ENCODE measurements around the gene ZNF333.
"Not testable (repeated sequence)": the region's sequence is repeated elsewhere in the genome, so short reads cannot be mapped to it uniquely, and the experiment has no call there.

ZNF333 gene

DNA sequence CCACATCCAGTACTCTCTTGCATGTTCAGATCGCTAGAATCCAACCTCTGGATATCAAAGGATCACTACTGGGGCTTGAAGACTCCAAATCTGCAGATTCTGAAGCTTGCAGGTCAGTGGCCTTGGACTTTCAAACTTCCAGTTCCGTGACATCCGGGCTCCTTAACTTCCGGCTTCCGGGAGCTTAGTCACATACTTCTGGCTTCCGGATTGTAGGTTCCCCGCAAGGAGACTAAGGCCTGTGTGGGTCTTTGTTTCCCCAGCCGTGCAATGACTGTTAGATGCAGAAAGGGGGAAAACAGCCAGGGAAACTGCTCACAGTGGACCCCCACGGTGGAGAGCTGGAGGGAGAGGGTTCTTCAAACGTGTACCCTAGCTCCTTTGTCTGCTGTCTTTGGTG, 41.4 kb downstream of the ZNF333 start:
- Mint-ChIP-seq H3K27me3 (peaks cover 9% of the 10 kb centered on the region), H3K27ac (no peak overlapping the region), H3K36me3 (peaks cover 5% of the 10 kb centered on the region), H3K4me1 (no peaks in the 10 kb centered on the region), H3K4me3 (no peak overlapping the region), H3K9me3 (peaks cover 19% of the 10 kb centered on the region)
- ATAC-seq = no peak

DNA sequence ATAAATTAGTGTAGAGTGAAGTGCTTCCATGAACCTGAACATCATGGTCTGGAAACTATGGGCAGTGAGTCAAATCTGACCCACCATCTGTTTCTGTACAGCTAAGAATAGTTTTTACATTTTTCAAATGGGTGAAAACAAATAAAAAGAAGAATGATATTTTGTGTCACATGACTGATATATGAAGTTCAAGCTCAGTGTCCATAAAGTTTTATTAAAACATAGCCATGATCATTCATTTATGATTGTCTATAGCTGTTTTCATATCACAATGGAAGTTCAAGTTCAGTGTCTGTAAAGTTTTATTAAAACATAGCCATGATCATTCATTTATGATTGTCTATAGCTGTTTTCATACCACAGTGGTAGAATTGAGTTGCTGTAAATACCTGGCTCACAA, 42.7 kb downstream of the ZNF333 start:
- ATAC-seq = no peak
- no peak overlapping the region for H3K27ac Mint-ChIP-seq
- peaks cover 13% of the 10 kb centered on the region for H3K9me3 Mint-ChIP-seq
- H3K4me1 Mint-ChIP-seq = no peaks in the 10 kb centered on the region
- peaks cover 9% of the 10 kb centered on the region for H3K27me3 Mint-ChIP-seq
- no peak overlapping the region for H3K4me3 Mint-ChIP-seq
- no peaks in the 10 kb centered on the region for H3K36me3 Mint-ChIP-seq

DNA sequence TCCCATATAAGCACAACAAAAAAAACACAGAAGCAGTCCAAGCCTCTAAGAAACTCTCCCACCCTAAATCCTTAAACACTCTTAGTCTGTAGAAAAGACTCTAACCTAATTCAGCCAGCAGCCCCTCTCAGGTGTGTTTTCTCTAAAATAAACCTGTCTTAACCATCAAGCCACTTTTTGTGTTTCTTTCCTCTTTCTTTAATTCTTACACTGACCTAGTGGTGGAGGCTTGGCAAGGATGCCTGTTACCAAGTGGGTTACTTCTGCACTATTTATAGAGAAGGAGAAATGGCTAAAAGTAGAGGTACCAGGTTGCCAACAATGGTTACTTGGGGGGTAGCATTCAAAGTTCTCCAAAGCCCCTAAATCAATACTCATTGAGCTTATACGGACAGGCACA, 43.7 kb downstream of the ZNF333 start:
- ATAC-seq = no peak
- Mint-ChIP-seq H3K27me3 (peaks cover 9% of the 10 kb centered on the region), H3K4me3 (no peak overlapping the region), H3K36me3 (no peaks in the 10 kb centered on the region), H3K4me1 (no peaks in the 10 kb centered on the region), H3K9me3 (peaks cover 13% of the 10 kb centered on the region), H3K27ac (no peak overlapping the region)

DNA sequence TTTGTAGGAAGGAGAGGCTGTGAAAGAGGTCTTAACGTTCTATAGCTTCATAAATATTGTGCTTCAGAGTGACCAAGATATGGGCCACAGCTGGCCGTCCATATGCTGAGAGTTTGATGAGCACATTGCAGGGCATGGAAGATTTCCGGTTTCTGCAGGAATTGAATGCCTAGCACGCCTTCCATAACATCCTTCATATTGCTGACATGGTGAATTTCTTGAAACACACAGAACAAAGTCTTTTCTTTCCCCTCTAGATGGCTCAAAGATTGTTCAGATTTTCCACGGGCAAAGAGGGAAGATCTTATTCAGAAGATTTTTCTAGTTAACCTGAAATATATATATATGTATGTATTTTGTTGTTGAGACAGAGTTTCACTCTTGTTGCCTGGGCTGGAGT, 46.1 kb downstream of the ZNF333 start:
- Mint-ChIP-seq H3K36me3 (no peaks in the 10 kb centered on the region), H3K4me1 (no peaks in the 10 kb centered on the region), H3K27me3 (no peaks in the 10 kb centered on the region), H3K9me3 (peaks cover 2% of the 10 kb centered on the region), H3K27ac (no peak overlapping the region), H3K4me3 (no peak overlapping the region)
- ATAC-seq = no peak

DNA sequence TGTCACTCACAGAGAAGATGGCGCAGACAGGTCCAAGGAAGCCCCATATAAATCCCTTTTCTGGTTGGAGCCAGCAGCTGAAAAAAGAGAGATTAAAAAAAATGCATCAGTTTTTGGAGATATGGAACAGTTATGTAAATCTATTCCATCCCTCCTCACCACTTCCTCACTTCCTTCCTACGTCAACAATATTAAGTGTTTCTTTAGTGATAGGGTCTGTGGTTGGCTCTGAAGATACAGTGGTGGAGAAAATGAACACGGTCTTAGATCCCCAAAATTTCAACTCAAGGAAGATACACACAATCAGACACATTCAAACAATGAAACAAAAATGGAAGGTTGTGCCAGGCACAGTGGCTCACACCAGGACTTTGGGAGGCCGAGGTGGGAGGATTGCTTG, 57.0 kb downstream of the ZNF333 start:
- H3K4me3 Mint-ChIP-seq = no peak overlapping the region
- no peak overlapping the region for H3K27ac Mint-ChIP-seq
- H3K36me3 Mint-ChIP-seq = peaks cover 17% of the 10 kb centered on the region
- H3K9me3 Mint-ChIP-seq = peaks cover 3% of the 10 kb centered on the region
- no peak for ATAC-seq
- no peaks in the 10 kb centered on the region for H3K27me3 Mint-ChIP-seq
- H3K4me1 Mint-ChIP-seq = no peaks in the 10 kb centered on the region

DNA sequence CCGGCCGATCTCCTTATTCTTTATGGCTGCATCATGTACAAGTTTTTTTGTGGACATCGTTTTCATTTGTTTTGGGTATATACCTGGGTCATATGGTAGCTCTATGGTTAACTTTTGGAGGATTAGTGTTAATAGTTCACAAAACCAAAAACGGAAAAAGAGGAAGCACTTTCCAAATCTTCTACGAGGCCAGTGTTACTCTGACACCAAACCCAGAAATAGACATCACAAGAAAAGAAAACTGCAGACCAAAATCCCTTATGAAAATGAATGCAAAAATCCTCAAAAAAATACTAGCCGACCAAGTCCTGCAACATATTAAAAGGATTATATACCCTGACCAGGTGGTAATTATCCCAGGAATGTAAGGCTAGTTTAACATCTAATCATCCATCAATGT, 58.8 kb downstream of the ZNF333 start:
- Mint-ChIP-seq H3K27me3 (no peaks in the 10 kb centered on the region), H3K4me1 (no peaks in the 10 kb centered on the region), H3K27ac (no peak overlapping the region), H3K9me3 (peaks cover 3% of the 10 kb centered on the region), H3K4me3 (no peak overlapping the region), H3K36me3 (peaks cover 13% of the 10 kb centered on the region)
- ATAC-seq = no peak

DNA sequence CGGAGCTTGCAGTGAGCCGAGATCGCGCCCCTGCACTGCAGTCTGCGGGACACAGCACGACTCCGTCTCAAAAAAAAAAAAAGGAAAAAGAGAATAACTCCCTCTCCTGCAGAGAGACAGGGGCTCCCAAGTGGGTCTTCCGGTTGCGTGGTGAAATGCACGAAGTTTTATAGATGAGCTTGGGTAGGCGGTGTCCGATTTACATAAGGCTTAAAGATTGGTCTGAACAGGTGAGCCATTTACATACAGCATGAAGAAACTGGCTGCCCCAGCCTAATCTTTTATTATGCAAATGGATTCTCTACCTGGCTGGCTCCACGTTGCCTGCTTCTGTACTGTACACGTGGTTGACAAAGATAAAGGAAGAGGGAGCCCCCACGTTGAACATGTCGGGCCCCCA, 69.0 kb downstream of the ZNF333 start:
- Mint-ChIP-seq H3K9me3 (peaks cover 7% of the 10 kb centered on the region), H3K27ac (no peak overlapping the region), H3K4me1 (no peaks in the 10 kb centered on the region), H3K36me3 (peaks cover 6% of the 10 kb centered on the region), H3K27me3 (peaks cover 7% of the 10 kb centered on the region), H3K4me3 (no peak overlapping the region)
- ATAC-seq = no peak

DNA sequence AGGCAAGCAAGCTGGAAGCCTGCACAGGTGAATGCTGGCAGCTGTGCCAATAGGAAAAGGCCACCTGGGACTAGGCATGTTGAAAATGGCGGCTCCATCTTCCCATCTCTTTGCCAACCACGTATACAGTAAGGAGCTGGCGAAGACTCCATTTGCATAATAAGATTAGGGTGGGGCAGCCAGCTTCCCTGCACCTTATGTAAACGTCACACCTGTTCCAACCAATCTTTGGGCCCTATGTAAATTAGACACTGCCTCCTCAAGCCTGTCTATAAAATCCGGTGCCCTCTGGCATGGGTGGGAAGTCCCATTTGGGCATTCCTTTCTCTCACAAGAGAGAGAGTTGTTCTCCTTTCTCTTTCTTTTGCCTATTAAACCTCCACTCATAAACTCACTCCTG, 71.8 kb downstream of the ZNF333 start:
- H3K27ac Mint-ChIP-seq = no peak overlapping the region
- H3K27me3 Mint-ChIP-seq = peaks cover 35% of the 10 kb centered on the region
- no peak overlapping the region for H3K4me3 Mint-ChIP-seq

DNA sequence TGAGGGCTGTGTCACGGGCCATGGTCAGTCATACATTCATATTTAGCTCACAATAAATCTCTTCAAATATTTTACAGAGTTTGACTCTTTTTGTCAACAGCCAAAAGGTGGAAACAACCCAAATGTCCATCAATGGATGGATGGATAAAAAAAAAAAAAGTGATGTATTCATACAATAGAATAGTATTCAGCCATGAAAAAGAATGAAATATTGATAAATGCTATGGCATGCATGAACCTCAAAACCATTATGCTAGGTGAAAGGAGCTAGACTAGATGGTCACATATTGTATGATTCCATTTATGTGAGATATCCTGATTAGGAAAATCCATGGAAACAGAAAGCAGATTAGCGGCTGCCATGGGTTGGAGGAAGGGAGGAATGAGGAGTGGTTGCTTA, 72.3 kb downstream of the ZNF333 start:
- H3K4me1 Mint-ChIP-seq = no peaks in the 10 kb centered on the region
- no peak overlapping the region for H3K4me3 Mint-ChIP-seq
- ATAC-seq = no peak
- H3K27ac Mint-ChIP-seq = no peak overlapping the region
- peaks cover 9% of the 10 kb centered on the region for H3K9me3 Mint-ChIP-seq
- H3K36me3 Mint-ChIP-seq = peaks cover 20% of the 10 kb centered on the region
- peaks cover 40% of the 10 kb centered on the region for H3K27me3 Mint-ChIP-seq

More for the DNA sequence above, 71.8 kb downstream of the ZNF333 start:
- Mint-ChIP-seq H3K4me1 (no peaks in the 10 kb centered on the region), H3K36me3 (peaks cover 20% of the 10 kb centered on the region), H3K9me3 (peaks cover 9% of the 10 kb centered on the region)
- ATAC-seq = no peak

DNA sequence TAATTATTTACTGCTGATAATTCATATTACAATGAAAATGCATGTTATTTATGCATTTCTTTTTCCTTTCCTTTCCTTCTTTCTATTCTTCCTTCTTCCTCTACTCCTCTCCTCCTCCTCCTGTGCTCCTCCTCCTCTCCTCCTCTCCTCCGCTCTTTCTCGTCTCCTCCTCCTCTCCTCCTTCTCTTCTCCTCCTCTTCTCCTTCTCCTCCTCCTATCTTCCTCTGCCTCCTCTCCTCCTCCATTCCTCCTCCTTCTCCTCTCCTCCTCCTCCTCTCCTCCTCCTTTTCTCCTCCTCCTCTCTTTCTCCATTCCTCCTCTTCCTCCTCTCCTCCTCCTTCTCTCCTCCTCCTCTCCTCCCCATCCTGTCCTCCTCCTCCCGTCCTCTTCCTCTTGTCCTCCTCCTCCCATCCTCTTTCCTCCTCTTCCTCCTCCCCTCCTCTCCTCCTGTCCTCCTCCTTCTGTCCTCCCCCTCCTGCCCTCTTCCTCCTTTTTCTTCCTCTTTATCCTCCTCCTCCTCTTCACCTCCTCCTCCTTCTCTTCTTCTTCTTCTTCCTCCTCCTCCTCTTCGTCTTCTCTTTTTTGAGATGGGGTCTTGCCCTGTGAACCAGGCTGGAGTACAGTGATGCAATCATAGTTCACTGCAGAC, 73.8 kb downstream of the ZNF333 start:
- Mint-ChIP-seq H3K36me3 (peaks cover 20% of the 10 kb centered on the region), H3K27me3 (peaks cover 55% of the 10 kb centered on the region), H3K4me1 (no peaks in the 10 kb centered on the region), H3K27ac (no peak overlapping the region), H3K4me3 (no peak overlapping the region), H3K9me3 (peaks cover 9% of the 10 kb centered on the region)
- no peak for ATAC-seq

DNA sequence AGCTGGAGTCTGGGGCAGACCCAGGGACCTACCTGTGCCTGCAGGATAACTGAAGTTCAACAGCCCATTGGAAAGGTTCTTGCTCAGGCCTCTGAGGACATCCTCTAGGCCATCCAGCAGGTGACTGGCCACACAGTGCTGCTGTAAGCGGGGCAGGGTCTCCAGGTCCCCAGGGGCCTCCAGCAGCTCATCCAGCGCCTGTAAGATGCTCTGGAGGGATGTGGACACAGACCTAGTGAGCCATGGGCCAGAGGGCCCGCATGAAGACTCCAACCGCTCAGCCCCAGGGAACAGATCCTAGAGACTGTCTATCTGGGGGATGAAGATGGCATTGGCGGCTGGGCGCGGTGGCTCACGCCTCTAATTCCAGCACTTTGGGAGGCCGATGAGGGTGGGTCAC, 74.6 kb downstream of the ZNF333 start:
- peaks cover 20% of the 10 kb centered on the region for H3K36me3 Mint-ChIP-seq
- H3K27me3 Mint-ChIP-seq = peaks cover 63% of the 10 kb centered on the region
- ATAC-seq = no peak
- H3K4me3 Mint-ChIP-seq = no peak overlapping the region
- H3K4me1 Mint-ChIP-seq = no peaks in the 10 kb centered on the region
- H3K27ac Mint-ChIP-seq = no peak overlapping the region
- peaks cover 9% of the 10 kb centered on the region for H3K9me3 Mint-ChIP-seq

DNA sequence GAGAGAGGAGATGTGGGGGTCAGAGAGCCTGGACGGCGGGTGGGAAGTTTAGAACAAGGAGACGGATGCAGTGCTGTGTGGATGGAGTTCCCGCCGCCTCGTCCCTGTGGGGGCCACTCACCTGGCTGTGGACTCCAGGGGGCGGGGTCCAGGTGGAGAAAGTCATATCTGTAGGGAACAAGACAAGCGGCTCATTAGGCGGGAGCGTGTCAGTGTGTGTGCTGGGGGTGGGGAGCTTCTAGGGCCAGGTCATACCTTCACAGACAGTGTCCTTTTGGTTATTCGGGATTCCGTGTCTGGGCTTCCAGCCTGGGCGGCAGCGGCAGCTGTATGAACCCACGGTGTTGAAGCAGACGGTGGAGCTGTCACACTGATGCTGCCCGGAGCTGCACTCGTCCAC, 75.6 kb downstream of the ZNF333 start:
- not testable (repeated sequence) for H3K4me1 Mint-ChIP-seq, ATAC-seq, H3K9me3 Mint-ChIP-seq, H3K4me3 Mint-ChIP-seq
- Mint-ChIP-seq H3K27ac (peak overlapping the region; percentile 57), H3K27me3 (peaks cover 63% of the 10 kb centered on the region), H3K36me3 (peaks cover 20% of the 10 kb centered on the region)

DNA sequence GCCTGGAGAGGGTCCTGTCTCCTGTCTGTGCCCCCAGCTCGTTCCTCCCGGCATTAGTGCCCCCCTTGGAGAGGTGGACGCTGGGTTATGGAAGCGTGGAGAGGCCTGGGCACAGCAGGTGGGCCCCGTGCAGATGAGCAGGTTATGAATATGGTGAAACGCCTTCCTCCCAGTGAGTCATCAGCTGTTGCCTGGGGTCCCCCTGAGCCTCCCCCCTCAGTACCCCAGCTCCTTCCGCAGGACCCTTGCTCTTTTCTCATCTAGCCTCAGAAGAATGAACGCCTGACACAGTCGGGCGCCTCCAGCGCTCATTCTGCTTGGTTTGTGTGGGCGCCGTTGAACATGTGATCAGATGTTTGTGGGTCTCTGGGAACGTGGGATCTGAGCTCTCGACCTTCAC, 76.0 kb downstream of the ZNF333 start:
- Mint-ChIP-seq H3K27ac (peak overlapping the region; percentile 57), H3K36me3 (peaks cover 20% of the 10 kb centered on the region), H3K27me3 (peaks cover 63% of the 10 kb centered on the region)
- ATAC-seq, H3K4me3 Mint-ChIP-seq, H3K9me3 Mint-ChIP-seq, H3K4me1 Mint-ChIP-seq: not testable (repeated sequence)

DNA sequence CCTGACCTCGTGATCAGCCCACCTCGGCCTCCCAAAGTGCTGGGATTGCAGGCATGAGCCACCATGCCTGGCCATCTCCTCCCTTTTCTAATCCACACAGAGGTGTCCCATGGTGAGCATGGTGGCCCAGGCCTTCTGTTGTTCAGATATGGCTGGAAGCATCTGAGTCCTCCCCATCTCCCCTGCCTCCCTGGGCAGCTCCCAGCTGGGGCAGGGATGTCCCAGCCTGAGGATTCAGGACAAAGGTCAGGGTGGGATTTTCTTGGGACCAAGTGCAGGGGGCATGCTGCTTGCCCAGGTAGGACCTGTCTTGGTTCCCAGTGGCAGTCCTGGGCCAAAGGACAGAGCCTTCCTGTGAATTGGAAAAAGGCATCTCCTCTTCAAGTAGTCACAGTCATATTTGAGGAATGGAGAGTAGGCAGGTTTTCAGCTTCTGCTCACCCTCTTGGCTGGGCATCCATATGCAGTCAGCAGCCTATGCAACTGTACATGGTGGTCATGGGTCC, 77.7 kb downstream of the ZNF333 start:
- Mint-ChIP-seq H3K27ac (no peak overlapping the region), H3K4me1 (peaks cover 7% of the 10 kb centered on the region), H3K36me3 (peaks cover 20% of the 10 kb centered on the region), H3K4me3 (no peak overlapping the region), H3K27me3 (peaks cover 63% of the 10 kb centered on the region), H3K9me3 (peaks cover 6% of the 10 kb centered on the region)
- ATAC-seq = no peak

DNA sequence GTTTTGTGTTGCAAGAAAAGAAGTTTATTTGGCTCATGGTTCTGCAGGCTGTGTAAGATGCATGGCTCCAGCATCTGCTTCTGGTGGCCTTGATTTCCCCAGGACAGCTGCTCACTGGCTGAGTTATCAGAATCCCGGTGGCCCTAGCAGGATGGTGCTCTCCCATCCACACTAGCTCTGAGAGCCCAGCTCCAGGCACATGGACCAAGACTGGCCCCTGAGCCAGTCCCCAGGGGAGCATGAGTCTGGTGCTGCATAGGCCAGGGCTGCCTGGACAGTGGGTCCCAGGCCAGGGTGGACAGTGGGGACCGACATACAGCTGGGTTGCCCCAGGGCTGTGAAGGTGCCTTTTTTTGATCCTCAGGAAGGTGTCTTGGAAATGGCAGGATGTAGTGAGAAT, 78.2 kb downstream of the ZNF333 start:
- peaks cover 6% of the 10 kb centered on the region for H3K9me3 Mint-ChIP-seq
- H3K4me3 Mint-ChIP-seq = no peak overlapping the region
- no peak for ATAC-seq
- peaks cover 7% of the 10 kb centered on the region for H3K4me1 Mint-ChIP-seq
- H3K27me3 Mint-ChIP-seq = peaks cover 65% of the 10 kb centered on the region
- H3K36me3 Mint-ChIP-seq = peaks cover 20% of the 10 kb centered on the region
- H3K27ac Mint-ChIP-seq = no peak overlapping the region

DNA sequence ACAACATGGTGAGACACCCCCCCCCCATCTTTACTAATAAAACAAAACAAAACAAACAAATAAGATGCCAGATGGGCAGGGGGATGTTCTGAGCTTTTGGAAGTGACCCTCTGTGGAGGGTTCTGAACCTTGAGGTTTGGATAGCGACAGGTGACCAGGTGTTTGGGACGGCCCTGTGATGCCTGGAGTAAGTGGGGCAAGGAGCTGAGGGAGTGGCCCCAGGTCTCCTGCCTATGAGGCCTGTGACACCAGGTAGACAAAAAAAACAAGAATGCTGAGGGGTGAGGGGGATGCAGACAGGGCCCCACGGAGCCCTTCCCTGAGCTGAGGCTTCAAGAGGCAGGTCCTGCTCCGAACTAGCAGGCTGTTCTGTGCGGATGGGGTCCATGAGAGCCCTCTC, 79.4 kb downstream of the ZNF333 start:
- peaks cover 19% of the 10 kb centered on the region for H3K36me3 Mint-ChIP-seq
- no peak overlapping the region for H3K4me3 Mint-ChIP-seq
- H3K4me1 Mint-ChIP-seq = peaks cover 7% of the 10 kb centered on the region
- ATAC-seq = no peak
- H3K27ac Mint-ChIP-seq = no peak overlapping the region
- peaks cover 66% of the 10 kb centered on the region for H3K27me3 Mint-ChIP-seq
- H3K9me3 Mint-ChIP-seq = no peaks in the 10 kb centered on the region
